Jurkat, Clone E6-1 (cell line): Measurements from ENCODE around the gene NMNAT2.
A peak's percentile ranks its signal among the peaks of the same experiment; 100 is the strongest.

Source experiments
- DNase-seq: peaks from one replicate; pipeline ENCODE4 v3.0.0-alpha.2; 2011; ENCODE audit warnings: low read depth, low spot score
- H3K4me3 ChIP-seq: 2 replicates; pipeline ENCODE4 v1.5.1; 2011; ENCODE audit warnings: mild to moderate bottlenecking, low read length, control low read depth, moderate library complexity

The NMNAT2 gene

DNA sequence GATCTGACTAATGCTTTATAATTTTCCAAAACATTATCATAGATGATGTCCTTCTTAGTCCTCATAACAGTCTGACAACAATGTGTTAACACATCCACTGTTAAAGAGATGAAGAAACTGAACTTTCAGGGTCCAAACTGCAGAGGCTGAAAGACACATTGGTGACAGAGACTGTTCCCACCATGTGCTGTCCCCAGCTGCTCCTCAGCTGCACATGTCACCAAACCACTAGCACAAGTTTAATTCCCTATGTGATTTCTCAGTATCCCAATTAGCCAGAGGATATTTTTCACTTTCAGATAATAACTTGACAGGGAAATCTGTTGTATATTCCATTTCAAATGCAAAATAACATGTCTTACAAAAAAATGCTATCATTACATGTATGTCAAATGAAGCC is 207.5 kb downstream of the NMNAT2 start:
- H3K4me3 ChIP-seq = no peak overlapping the region
- no peak for DNase-seq

DNA sequence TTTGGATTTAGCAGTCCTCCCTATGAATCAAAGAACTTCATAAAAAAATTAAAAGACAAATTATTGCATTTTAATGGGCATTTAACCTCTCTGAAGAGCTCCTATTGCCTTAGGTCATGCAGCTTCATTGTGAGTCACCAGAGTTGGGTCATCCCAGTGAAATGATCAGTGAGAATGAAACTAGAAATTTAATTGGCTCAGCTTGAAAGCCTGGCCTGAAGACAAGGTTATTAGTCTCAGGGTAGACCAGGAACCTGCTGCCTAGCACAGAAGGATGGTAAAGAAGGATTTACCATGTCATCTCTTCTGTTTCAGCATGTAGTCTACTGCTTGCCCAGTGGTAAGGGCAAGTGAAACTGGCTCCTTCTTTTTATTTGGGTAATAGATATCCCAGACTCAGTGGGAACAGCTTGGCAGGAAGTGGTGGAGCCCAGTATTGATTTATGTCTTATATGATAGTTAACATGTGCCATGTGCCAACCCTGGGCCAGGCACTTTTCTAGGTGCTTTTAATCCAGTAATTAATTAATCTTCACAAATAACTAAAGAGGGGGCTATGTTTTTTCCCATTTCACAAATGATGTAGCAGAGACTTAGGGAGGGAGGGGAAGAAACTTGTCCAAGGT is 208.5 kb downstream of the NMNAT2 start:
- H3K4me3 ChIP-seq = no peak overlapping the region
- DNase-seq = peak; percentile 42

DNA sequence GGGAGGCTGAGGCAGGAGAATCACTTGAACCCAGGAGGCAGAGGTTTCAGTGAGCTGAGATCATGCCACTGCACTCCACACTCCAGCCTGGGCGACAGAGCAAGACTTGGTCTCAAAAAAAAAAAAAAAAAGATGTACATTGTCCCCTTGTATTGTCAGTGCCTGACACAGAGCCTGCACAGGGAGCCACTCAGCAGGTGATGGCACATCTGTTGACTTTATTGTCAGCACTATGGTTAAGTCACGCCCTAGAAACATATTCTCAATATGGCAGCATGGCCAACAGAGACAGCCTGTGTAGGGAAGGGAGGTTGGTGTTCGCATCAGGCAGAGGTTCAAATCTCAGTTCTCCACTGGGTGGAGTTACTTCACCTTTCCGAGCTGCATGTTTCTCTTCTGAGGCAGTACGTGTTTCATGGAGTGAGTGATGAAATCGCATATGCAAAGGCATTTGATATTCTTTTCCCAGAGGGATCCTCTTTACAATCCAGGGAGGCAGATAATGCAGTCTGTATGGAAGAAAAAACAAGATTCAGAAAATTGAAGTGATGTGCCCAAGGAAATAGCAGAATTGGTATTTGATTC is 211.6 kb downstream of the NMNAT2 start:
- no peak for DNase-seq
- H3K4me3 ChIP-seq = no peak overlapping the region

DNA sequence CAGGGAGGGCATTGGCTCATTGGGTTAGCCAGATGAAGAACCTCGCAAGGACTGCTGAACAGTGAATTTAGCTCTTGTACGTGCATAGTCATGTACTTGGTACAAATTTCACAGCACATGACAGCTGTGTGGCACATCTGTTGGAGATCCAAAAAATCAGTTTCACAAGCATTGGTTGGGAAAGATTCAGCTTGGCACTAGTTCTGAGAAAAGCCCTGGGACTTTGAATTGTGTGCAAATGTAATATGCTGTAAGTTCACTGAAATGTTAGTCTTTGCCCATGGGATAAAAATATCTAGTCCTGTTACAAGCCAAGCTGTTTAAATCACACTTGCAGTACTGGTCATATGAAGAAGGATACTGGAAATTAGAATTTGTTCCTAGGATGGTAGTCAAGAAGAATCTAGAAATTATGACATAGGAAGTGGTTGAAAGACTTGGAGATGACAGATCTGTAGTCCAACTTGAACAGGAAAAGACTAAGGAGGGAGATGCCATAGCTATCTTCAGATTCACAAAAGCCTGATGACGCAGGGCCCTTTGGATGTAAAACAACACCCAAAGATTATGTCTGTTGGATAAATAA is 212.9 kb downstream of the NMNAT2 start:
- DNase-seq = no peak
- H3K4me3 ChIP-seq = no peak overlapping the region

DNA sequence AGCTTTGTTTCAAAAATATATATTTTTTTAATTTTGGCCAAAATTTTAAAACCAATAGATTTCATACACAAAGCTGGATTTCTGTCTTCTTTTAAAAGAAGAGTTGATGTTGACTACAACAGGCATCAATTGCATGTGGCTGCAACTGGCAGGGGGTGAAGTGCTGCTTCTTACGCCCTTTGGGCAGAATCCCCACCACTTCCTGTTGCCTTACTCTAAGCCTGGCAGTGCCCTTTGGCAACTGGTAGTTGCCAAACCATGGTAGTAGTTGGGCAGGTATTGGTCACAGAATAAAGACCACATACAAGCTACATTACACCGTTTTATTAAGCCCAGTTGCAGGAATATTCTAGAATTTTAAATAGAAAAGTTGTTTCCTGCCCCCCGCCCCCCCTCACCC is 215.1 kb downstream of the NMNAT2 start:
- H3K4me3 ChIP-seq = no peak overlapping the region
- DNase-seq = no peak

DNA sequence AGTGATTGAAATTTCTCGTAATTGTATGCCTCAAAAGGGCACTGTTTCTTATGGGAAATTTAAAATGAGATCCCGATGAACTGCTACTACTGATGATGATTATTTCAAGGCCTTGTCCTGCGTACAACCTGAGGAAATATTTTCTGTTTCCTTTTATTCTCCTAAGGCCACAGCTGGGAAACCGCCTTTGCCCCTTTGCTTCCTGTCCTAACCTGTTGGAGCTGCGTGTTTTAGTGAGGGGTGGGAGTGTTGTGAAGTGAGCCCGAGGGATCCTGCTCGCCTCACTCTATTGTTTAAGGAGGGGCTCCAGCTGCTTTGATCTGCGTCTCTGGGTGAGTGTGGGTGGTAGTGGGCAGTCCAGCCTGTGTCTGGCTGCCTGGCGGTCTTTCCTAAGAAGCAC is 217.7 kb downstream of the NMNAT2 start:
- no peak for DNase-seq
- H3K4me3 ChIP-seq = no peak overlapping the region

DNA sequence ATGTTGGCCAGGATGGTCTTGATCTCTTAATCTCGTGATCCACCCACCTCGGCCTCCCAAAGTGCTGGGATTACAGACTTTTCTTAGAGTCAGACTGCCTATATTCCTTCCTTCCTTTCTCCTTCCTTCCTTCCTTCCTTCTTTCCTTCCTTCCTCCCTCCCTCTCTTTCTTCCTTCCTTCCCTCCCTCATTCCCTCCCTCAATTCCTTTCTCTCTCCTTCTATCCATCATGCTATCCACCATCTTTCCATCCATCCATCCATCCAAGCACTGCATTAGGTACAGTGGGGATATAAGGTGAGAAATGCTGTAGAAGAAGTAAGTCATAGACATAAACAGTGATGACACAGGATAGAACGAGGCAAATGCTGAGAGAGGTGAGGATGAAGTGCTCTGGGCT is 218.9 kb downstream of the NMNAT2 start:
- no peak overlapping the region for H3K4me3 ChIP-seq
- DNase-seq = no peak

DNA sequence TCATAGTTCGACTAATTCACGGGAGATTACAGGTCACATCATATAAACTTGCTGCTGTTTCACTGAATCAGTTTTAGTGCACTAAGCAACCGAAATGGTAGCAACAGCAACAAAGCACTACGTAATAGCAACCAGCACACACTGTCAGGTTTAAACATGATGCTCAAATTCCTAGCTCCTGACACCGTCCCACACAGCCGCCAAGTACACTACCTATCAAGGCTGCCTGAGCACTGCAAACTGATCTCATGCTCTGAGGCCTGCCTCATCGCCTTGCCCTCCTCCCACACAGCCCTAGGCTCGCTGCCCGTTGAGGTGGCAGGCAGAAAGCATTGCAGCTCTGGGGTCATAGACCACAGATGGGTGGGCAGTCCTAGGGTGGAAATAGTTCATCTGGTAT is 219.7 kb downstream of the NMNAT2 start:
- no peak for DNase-seq
- H3K4me3 ChIP-seq = no peak overlapping the region
